Body of pancreas (tissue), 4 donors: ENCODE results near the gene SOBP.

Experiments used
- CTCF ChIP-seq, 7 experiments: fragments of 450-650 bp in 4 of 7; fragments of 200-600 bp in 3 of 7; sonication (generic) in 3 of 7; IDR thresholded peaks; one replicate each; pipeline ENCODE4 v1.5.1; 2016 to 2019; ENCODE audit warnings: antibody characterized with exemption in 7 of 7
- POLR2A ChIP-seq, 3 donors: fragments of 450-650 bp; IDR thresholded peaks; one replicate each; pipeline ENCODE4 v1.6.1; 2016; ENCODE audit warnings: antibody characterized with exemption in 3 of 3, mild to moderate bottlenecking in 2 of 3

- TF ChIP-seq CTCF (IDR thresholded peaks at IDR 0.05) (no peak), POLR2A (IDR thresholded peaks at IDR 0.05) (no peak)
These were observed 49.0 kb downstream of the SOBP start for GRCh38 chr6:107538856-107539387.
